HG02870 (cell line): ENCODE results near the gene JPH3.
"Not testable (repeated sequence)": the region's sequence is repeated elsewhere in the genome, so short reads cannot be mapped to it uniquely, and the experiment has no call there.

ENCODE experiments used
- ATAC-seq: cut with Tn5 transposase; IDR thresholded peaks from one replicate; pipeline ENCODE4 v1.9.1; 2021; ENCODE audit warnings: mild to moderate bottlenecking, moderate library complexity; ENCODE audit not compliant: unreplicated experiment

Gene JPH3

GRCh38 chr16:87572959-87573358, 29.3 kb upstream of the JPH3 start:
- no peak for ATAC-seq

GRCh38 chr16:87575027-87575804, 27.1 kb upstream of the JPH3 start:
- ATAC-seq, result no peak

- ATAC-seq, result no peak
Observed at GRCh38 chr16:87576171-87576570, 26.1 kb upstream of the JPH3 start.

- not testable (repeated sequence) for ATAC-seq
Observed at GRCh38 chr16:87578142-87578930, 24.0 kb upstream of the JPH3 start.

- no peak for ATAC-seq
Observed at GRCh38 chr16:87579691-87580090, 22.6 kb upstream of the JPH3 start.

- no peak for ATAC-seq
Observed at GRCh38 chr16:87580855-87581261, 21.4 kb upstream of the JPH3 start.

GRCh38 chr16:87581857-87582215, 20.5 kb upstream of the JPH3 start:
- ATAC-seq, result no peak

GRCh38 chr16:87582216-87582965, 19.9 kb upstream of the JPH3 start:
- ATAC-seq, result no peak

GRCh38 chr16:87582966-87583325, 19.4 kb upstream of the JPH3 start:
- ATAC-seq, result no peak

GRCh38 chr16:87583453-87584131, 18.7 kb upstream of the JPH3 start:
- no peak for ATAC-seq

- no peak for ATAC-seq
Observed at GRCh38 chr16:87584271-87584670, 18.0 kb upstream of the JPH3 start.

- ATAC-seq, result no peak
Observed at GRCh38 chr16:87584975-87585374, 17.3 kb upstream of the JPH3 start.

- no peak for ATAC-seq
Observed at GRCh38 chr16:87585442-87586200, 16.7 kb upstream of the JPH3 start.

- ATAC-seq, result no peak
Observed at GRCh38 chr16:87586201-87586782, 16.0 kb upstream of the JPH3 start.

GRCh38 chr16:87587636-87588035, 14.7 kb upstream of the JPH3 start:
- no peak for ATAC-seq

GRCh38 chr16:87592018-87592712, 10.1 kb upstream of the JPH3 start:
- ATAC-seq, result no peak

GRCh38 chr16:87593710-87594258, 8.5 kb upstream of the JPH3 start:
- ATAC-seq, result no peak

GRCh38 chr16:87595712-87596111, 6.6 kb upstream of the JPH3 start:
- ATAC-seq, result no peak

- ATAC-seq, result no peak
Observed at GRCh38 chr16:87597324-87597830, 4.9 kb upstream of the JPH3 start.
